Osteoblast (primary cell): ENCODE data around the gene DAPK3. TPM values are rescaled to one million over a fixed set of nuclear protein-coding genes. Genes with fewer than 3 reads are reported as not detected.
A peak's percentile ranks its signal among the peaks of the same experiment; 100 is the strongest.

Experiments used
- DNase-seq: peaks from one replicate; pipeline ENCODE4 v3.0.0; 2011; ENCODE audit warnings: low spot score, mixed read lengths; ENCODE audit not compliant: insufficient read length; ENCODE audit errors: missing footprints
- H2AFZ ChIP-seq: 2 replicates; pipeline ENCODE4 v1.6.0; 2011; ENCODE audit warnings: mild to moderate bottlenecking, low read length
- H3K27ac ChIP-seq: 2 replicates; pipeline ENCODE4 v1.5.1; 2011; ENCODE audit warnings: mild to moderate bottlenecking, low read depth, low read length, moderate library complexity
- H3K27me3 ChIP-seq: 2 replicates; pipeline ENCODE4 v1.6.0; 2012; ENCODE audit warnings: mild to moderate bottlenecking, control low read depth, inconsistent platforms, low read length, moderate library complexity; ENCODE audit not compliant: insufficient read depth
- H3K36me3 ChIP-seq: 2 replicates; pipeline ENCODE4 v1.5.1; 2011; ENCODE audit warnings: mild to moderate bottlenecking, low read length, control low read depth, moderate library complexity; ENCODE audit not compliant: insufficient read depth
- H3K4me1 ChIP-seq: 2 replicates; pipeline ENCODE4 v1.5.1; 2011; ENCODE audit warnings: mild to moderate bottlenecking, low read length, control low read depth, moderate library complexity; ENCODE audit not compliant: insufficient read depth
- H3K4me2 ChIP-seq: 2 replicates; pipeline ENCODE4 v1.6.0; 2011; ENCODE audit warnings: mild to moderate bottlenecking, low read length; ENCODE audit not compliant: insufficient read depth
- H3K4me3 ChIP-seq: fragments of 200-600 bp; sonication (generic); 3 replicates; pipeline ENCODE4 v1.5.1; 2012; ENCODE audit warnings: mild to moderate bottlenecking, low read length, inconsistent platforms; ENCODE audit not compliant: insufficient read depth
- H3K79me2 ChIP-seq: 2 replicates; pipeline ENCODE4 v1.6.0; 2012; ENCODE audit warnings: mild to moderate bottlenecking, low read length, control low read depth, inconsistent platforms; ENCODE audit not compliant: insufficient read depth
- H3K9me3 ChIP-seq: 2 replicates; pipeline ENCODE4 v1.5.1; 2011; ENCODE audit warnings: low read depth, low read length, control low read depth
- H4K20me1 ChIP-seq: 2 replicates; pipeline ENCODE4 v1.6.0; 2012; ENCODE audit warnings: mild to moderate bottlenecking, low read length, control low read depth; ENCODE audit not compliant: insufficient read depth
- CTCF ChIP-seq: IDR thresholded peaks from 2 replicates; pipeline ENCODE4 v1.5.1; 2011; ENCODE audit warnings: mild to moderate bottlenecking, low read depth, low read length, moderate library complexity; ENCODE audit errors: extremely low read depth
- total RNA-seq: library from RNA; depleted of rRNA; stranded (reverse); fragments of >200 nt; gene quantifications from 2 replicates; pipeline ENCODE4 v1.2.3, GENCODE V29; 2012

Gene DAPK3
- total RNA-seq, 1 donor: 131 TPM

GRCh38 chr19:3963458-3964255 is 7.2 kb downstream of the DAPK3 start:
- Histone ChIP-seq H3K9me3 (no peaks in the 10 kb centered on the region), H3K36me3 (peaks cover 82% of the 10 kb centered on the region), H3K79me2 (peaks cover 83% of the 10 kb centered on the region), H2AFZ (no peak overlapping the region), H3K27ac (no peak overlapping the region), H3K27me3 (no peaks in the 10 kb centered on the region), H3K4me3 (no peak overlapping the region), H3K4me1 (peaks cover 12% of the 10 kb centered on the region), H3K4me2 (no peak overlapping the region), H4K20me1 (peaks cover 56% of the 10 kb centered on the region)
- TF ChIP-seq CTCF: no peak
- DNase-seq: peak; percentile 83

GRCh38 chr19:3961007-3961406 is 9.9 kb downstream of the DAPK3 start:
- TF ChIP-seq CTCF: no peak
- no peak overlapping the region for H3K4me2 ChIP-seq
- no peaks in the 10 kb centered on the region for H3K9me3 ChIP-seq
- no peak overlapping the region for H2AFZ ChIP-seq
- peaks cover 73% of the 10 kb centered on the region for H3K36me3 ChIP-seq
- no peak for DNase-seq
- H3K4me3 ChIP-seq: no peak overlapping the region
- no peaks in the 10 kb centered on the region for H3K27me3 ChIP-seq
- no peak overlapping the region for H3K27ac ChIP-seq
- H3K4me1 ChIP-seq: no peaks in the 10 kb centered on the region
- peaks cover 54% of the 10 kb centered on the region for H4K20me1 ChIP-seq
- peaks cover 76% of the 10 kb centered on the region for H3K79me2 ChIP-seq

- Histone ChIP-seq H2AFZ (no peak overlapping the region), H3K27me3 (no peaks in the 10 kb centered on the region), H3K4me2 (no peak overlapping the region), H3K4me3 (no peak overlapping the region), H3K4me1 (no peaks in the 10 kb centered on the region), H3K27ac (no peak overlapping the region), H4K20me1 (peaks cover 60% of the 10 kb centered on the region), H3K36me3 (peaks cover 64% of the 10 kb centered on the region), H3K9me3 (no peaks in the 10 kb centered on the region), H3K79me2 (peaks cover 71% of the 10 kb centered on the region)
- TF ChIP-seq CTCF: no peak
- no peak for DNase-seq
These were observed 11.2 kb downstream of the DAPK3 start for GRCh38 chr19:3959766-3960131.

GRCh38 chr19:3958836-3959765 is 11.8 kb downstream of the DAPK3 start:
- Histone ChIP-seq H3K9me3 (no peaks in the 10 kb centered on the region), H3K27ac (no peak overlapping the region), H3K4me2 (no peak overlapping the region), H3K36me3 (peaks cover 64% of the 10 kb centered on the region), H3K4me1 (no peaks in the 10 kb centered on the region), H4K20me1 (peaks cover 65% of the 10 kb centered on the region), H3K27me3 (no peaks in the 10 kb centered on the region), H3K79me2 (peaks cover 65% of the 10 kb centered on the region), H2AFZ (no peak overlapping the region), H3K4me3 (no peak overlapping the region)
- no peak for TF ChIP-seq CTCF
- no peak for DNase-seq
